Cardiac muscle cell (in vitro differentiated cells and primary cell): ENCODE data around the gene ZCCHC7. TPM values are rescaled to one million over a fixed set of nuclear protein-coding genes. Genes with fewer than 3 reads are reported as not detected.

ENCODE experiments used
- DNase-seq, 2 donors: peaks; one replicate each; pipeline versions ENCODE4 v3.0.0 to v3.0.0-alpha.2; 2010 to 2017; ENCODE audit warnings: low read depth in 1 of 2, low spot score in 1 of 2
- H3K27ac ChIP-seq: fragments of 200-600 bp; sonication (generic); 2 replicates; pipeline ENCODE4 v1.5.1; 2016
- H3K27me3 ChIP-seq: fragments of 200-600 bp; sonication (generic); 2 replicates; pipeline ENCODE4 v1.6.0; 2016; ENCODE audit warnings: control low read depth
- H3K36me3 ChIP-seq: fragments of 200-600 bp; sonication (generic); 2 replicates; pipeline ENCODE4 v1.5.1; 2016; ENCODE audit warnings: control low read depth
- H3K4me1 ChIP-seq: fragments of 200-600 bp; sonication (generic); 2 replicates; pipeline ENCODE4 v1.8.1; 2017; ENCODE audit warnings: low read depth, mild to moderate bottlenecking, mixed run types
- H3K4me3 ChIP-seq: fragments of 200-600 bp; sonication (generic); 2 replicates; pipeline ENCODE4 v1.5.1; 2016; ENCODE audit warnings: mild to moderate bottlenecking
- H3K9me3 ChIP-seq: fragments of 200-600 bp; sonication (generic); 2 replicates; pipeline ENCODE4 v1.5.1; 2017; ENCODE audit warnings: low read depth, mild to moderate bottlenecking, control low read depth
- polyA plus RNA-seq: library from polyadenylated mRNA; unstranded; fragments of >200 nt; fragmentation: Nextera tagmentation; extraction: Ambion mirVana; gene quantifications from 2 replicates; pipeline ENCODE4 v1.2.1, GENCODE V29; 2016
- total RNA-seq: library from RNA; depleted of rRNA; stranded (reverse); fragments of >200 nt; gene quantifications from 2 replicates; pipeline ENCODE4 v1.2.3, GENCODE V29; 2016
- TF ChIP-seq, protein P1 (sequence below): IDR thresholded peaks from 2 replicates; pipeline ENCODE4 v1.5.1; 2012; ENCODE audit warnings: low read depth, mild to moderate bottlenecking, low read length

ZCCHC7 gene
- total and polyA plus RNA-seq, 2 experiments from 2014 or later, result 15.0 to 18.8 TPM

DNA sequence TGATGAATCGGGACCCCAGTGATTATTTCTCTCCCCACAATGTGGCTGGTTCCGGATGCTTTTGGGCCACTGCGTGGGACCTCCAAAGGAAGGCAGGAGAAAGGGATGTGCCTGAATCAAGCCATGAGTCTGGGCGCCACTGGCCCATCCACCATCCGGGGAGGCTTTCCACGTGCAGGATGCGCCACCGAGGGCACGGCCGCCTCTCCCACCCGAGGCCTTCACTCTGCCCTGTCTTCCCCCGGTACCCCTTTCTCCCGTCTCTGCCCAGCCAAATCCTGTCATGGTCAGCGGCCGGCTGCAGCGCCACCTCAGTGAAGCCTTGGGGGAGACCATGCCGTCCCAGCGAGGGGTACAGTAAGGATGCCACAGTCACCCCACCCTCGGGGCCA, 258.2 kb downstream of the ZCCHC7 start:
- Histone ChIP-seq H3K9me3 (no peaks in the 10 kb centered on the region), H3K27ac (no peak overlapping the region), H3K27me3 (no peaks in the 10 kb centered on the region), H3K4me1 (no peaks in the 10 kb centered on the region), H3K36me3 (no peaks in the 10 kb centered on the region), H3K4me3 (no peak overlapping the region)
- DNase-seq, result no peak
- TF ChIP-seq, protein P1, sequence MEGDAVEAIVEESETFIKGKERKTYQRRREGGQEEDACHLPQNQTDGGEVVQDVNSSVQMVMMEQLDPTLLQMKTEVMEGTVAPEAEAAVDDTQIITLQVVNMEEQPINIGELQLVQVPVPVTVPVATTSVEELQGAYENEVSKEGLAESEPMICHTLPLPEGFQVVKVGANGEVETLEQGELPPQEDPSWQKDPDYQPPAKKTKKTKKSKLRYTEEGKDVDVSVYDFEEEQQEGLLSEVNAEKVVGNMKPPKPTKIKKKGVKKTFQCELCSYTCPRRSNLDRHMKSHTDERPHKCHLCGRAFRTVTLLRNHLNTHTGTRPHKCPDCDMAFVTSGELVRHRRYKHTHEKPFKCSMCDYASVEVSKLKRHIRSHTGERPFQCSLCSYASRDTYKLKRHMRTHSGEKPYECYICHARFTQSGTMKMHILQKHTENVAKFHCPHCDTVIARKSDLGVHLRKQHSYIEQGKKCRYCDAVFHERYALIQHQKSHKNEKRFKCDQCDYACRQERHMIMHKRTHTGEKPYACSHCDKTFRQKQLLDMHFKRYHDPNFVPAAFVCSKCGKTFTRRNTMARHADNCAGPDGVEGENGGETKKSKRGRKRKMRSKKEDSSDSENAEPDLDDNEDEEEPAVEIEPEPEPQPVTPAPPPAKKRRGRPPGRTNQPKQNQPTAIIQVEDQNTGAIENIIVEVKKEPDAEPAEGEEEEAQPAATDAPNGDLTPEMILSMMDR, result no peak

DNA sequence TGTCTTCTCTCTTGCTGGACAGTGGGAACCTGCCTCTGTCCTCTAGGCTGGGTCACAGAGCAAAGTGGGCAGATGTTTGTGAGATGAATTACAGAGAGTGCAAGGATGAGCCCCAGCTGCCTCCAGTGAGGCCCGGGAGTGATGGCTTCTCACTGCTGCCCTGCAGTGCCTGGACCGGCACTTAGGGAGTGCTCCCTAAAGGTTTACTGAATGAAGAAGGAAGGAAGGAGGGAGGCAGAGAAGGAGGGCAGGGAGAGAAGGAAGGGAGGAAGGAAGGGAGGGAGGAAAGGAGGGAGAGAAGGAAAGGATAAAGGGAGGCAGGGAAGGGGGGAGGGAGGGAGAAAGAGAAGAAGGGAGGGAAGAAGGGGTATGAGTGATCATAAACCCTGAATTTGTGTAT, 259.5 kb downstream of the ZCCHC7 start:
- H3K4me1 ChIP-seq, result no peaks in the 10 kb centered on the region
- H3K36me3 ChIP-seq, result no peaks in the 10 kb centered on the region
- H3K27me3 ChIP-seq, result no peaks in the 10 kb centered on the region
- no peak for DNase-seq
- no peak overlapping the region for H3K27ac ChIP-seq
- H3K4me3 ChIP-seq, result no peak overlapping the region
- TF ChIP-seq, protein P1, result no peak
- no peaks in the 10 kb centered on the region for H3K9me3 ChIP-seq

- Histone ChIP-seq H3K27ac (no peak overlapping the region), H3K9me3 (no peaks in the 10 kb centered on the region), H3K4me3 (no peak overlapping the region), H3K27me3 (no peaks in the 10 kb centered on the region), H3K4me1 (no peaks in the 10 kb centered on the region), H3K36me3 (no peaks in the 10 kb centered on the region)
- no peak for DNase-seq
- TF ChIP-seq, protein P1, result no peak
Measured at GRCh38 chr9:37380570-37380969, 260.2 kb downstream of the ZCCHC7 start.

DNA sequence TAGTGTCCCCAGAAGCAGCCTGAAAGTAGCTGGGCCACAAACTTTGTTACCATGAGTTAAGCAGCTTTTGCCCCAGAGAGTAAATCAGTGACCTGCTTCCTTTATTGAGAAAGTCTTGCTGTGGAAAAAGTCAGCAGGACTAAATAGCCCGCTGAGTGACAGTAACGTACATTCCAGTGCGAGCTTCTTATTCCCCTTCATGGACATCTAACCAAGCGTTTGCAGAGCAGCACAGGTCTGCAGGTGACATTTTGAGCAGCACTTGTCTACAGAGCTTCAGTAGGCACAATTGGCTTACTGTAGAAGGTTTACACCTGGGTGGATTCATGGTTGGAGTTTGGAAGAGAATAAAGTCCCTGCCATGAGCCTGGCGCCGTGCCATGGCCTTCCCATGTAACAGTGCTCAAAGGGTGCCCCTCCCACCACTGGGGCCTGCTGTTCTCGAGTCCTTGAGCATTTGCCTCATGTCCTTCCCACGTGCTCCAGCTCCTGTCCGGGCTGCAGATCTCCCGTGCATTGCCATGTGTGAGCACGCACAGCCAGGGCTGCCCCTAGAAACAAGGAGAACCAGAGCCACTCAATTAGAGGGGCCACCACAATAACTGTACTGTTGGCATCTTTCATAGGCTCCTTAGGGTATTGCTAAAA, 260.8 kb downstream of the ZCCHC7 start:
- Histone ChIP-seq H3K9me3 (no peaks in the 10 kb centered on the region), H3K27ac (no peak overlapping the region), H3K27me3 (no peaks in the 10 kb centered on the region), H3K4me3 (no peak overlapping the region), H3K4me1 (no peaks in the 10 kb centered on the region), H3K36me3 (no peaks in the 10 kb centered on the region)
- TF ChIP-seq, protein P1, result no peak
- DNase-seq, result no peak

DNA sequence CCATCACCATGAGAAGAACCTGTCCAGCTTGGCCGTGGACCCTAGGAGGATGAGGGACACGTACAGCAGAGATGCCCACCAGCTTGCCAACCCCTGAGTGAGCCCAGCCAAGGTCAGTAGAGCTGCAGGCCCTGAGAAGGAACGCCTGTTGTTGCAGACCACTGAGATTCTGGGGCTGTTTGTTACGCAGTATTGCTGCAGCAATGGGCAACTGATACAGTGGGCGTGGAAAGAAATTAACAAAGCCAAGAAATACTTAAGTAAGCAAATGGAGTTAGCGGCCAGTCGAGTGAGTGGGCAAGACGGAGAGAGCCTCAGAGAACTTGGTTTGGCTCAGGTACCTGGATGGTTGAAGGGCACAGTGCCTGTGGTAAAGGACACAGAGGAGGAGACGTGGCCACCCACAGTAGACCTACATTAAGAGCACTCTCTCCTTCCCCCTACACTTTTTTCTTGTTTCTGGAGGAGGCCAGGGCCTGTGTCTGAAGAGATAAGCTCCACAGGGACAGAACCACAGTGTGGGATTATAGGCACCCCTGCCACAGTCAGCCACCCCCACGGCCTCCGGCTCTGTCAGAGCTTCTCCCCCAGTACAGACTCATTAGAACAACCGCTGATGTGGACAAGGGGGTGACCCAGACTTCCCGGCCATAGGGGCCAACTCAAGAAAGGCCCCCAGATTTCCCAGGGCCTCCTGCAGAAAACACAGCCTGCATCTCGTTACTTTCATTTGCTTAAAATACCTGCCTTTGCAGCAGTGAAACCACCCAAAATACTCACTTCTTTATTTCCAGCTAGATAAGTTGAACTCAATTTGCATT, 262.0 kb downstream of the ZCCHC7 start:
- no peaks in the 10 kb centered on the region for H3K36me3 ChIP-seq
- no peaks in the 10 kb centered on the region for H3K4me1 ChIP-seq
- no peak overlapping the region for H3K4me3 ChIP-seq
- H3K27ac ChIP-seq, result no peak overlapping the region
- H3K9me3 ChIP-seq, result no peaks in the 10 kb centered on the region
- no peaks in the 10 kb centered on the region for H3K27me3 ChIP-seq
- no peak for DNase-seq
- TF ChIP-seq, protein P1, result no peak
